ENCODE data around the gene B3GAT1. TPM values are rescaled to one million over a fixed set of nuclear protein-coding genes. Genes with fewer than 3 reads are reported as not detected.

B3GAT1 gene
- total and polyA plus RNA-seq, 2 experiments from 2014 or later: 4.8 to 28.3 TPM

DNA sequence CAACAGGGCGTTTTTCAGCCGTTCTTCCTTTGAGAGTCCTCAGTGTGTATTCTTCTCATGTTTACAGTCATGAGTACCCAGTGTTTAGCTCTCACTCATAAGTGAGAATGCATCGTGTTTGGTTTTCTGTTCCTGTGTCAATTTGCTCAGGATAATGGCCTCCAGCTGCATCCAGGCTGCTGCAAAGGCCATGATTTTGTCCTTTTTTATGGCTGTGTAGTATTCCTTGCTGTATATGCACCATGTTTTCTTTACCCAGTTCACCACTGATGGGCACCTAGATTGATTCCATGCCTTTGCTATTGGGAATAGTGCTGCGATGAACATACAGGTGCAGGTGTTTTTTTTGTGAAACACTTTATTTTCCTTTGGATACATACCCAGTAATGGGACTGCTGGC is 23.5 kb downstream of the B3GAT1 start:
- Histone ChIP-seq H3K27ac (ENCODE audit: low read depth) (no peak overlapping the region), H3K27me3 (ENCODE audit: insufficient read depth) (no peaks in the 10 kb centered on the region), H4K20me1 (replicated peaks; ENCODE audit: insufficient read depth) (peaks cover 23% of the 10 kb centered on the region), H3K79me2 (replicated peaks; ENCODE audit: insufficient read depth) (no peaks in the 10 kb centered on the region), H3K4me2 (no peak overlapping the region), H3F3A (replicated peaks; ENCODE audit: low read depth) (no peaks in the 10 kb centered on the region), H2AFZ (no peak overlapping the region), H3K4me1 (ENCODE audit: insufficient read depth) (no peaks in the 10 kb centered on the region), H3K36me3 (ENCODE audit: insufficient read depth) (no peaks in the 10 kb centered on the region), H3K9me2 (ENCODE audit: insufficient read depth) (no peaks in the 10 kb centered on the region), H3K4me3 (no peak overlapping the region)
- no peak for TF ChIP-seq EZH2 (IDR thresholded peaks at IDR 0.05; ENCODE audit: low read depth, unreplicated experiment)
- TF ChIP-seq CREB1 (CRISPR knock-in tag; IDR thresholded peaks at IDR 0.05; ENCODE audit: low read depth): no peak
- TF ChIP-seq, protein P1, sequence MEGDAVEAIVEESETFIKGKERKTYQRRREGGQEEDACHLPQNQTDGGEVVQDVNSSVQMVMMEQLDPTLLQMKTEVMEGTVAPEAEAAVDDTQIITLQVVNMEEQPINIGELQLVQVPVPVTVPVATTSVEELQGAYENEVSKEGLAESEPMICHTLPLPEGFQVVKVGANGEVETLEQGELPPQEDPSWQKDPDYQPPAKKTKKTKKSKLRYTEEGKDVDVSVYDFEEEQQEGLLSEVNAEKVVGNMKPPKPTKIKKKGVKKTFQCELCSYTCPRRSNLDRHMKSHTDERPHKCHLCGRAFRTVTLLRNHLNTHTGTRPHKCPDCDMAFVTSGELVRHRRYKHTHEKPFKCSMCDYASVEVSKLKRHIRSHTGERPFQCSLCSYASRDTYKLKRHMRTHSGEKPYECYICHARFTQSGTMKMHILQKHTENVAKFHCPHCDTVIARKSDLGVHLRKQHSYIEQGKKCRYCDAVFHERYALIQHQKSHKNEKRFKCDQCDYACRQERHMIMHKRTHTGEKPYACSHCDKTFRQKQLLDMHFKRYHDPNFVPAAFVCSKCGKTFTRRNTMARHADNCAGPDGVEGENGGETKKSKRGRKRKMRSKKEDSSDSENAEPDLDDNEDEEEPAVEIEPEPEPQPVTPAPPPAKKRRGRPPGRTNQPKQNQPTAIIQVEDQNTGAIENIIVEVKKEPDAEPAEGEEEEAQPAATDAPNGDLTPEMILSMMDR (conservative IDR thresholded peaks at IDR 0.05; ENCODE audit: low read depth in 2 of 2): no peak
- TF ChIP-seq STAT1 (IDR thresholded peaks at IDR 0.05; ENCODE audit: unreplicated experiment): no peak
- TF ChIP-seq POLR2AphosphoS5 (IDR thresholded peaks at IDR 0.05; ENCODE audit: low read depth): no peak
- TF ChIP-seq ZNF331 (CRISPR knock-in tag; IDR thresholded peaks at IDR 0.05; ENCODE audit: low read depth): no peak
- TF ChIP-seq NANOG (IDR thresholded peaks at IDR 0.05; ENCODE audit: borderline replicate concordance): no peak
- TF ChIP-seq, protein P2, sequence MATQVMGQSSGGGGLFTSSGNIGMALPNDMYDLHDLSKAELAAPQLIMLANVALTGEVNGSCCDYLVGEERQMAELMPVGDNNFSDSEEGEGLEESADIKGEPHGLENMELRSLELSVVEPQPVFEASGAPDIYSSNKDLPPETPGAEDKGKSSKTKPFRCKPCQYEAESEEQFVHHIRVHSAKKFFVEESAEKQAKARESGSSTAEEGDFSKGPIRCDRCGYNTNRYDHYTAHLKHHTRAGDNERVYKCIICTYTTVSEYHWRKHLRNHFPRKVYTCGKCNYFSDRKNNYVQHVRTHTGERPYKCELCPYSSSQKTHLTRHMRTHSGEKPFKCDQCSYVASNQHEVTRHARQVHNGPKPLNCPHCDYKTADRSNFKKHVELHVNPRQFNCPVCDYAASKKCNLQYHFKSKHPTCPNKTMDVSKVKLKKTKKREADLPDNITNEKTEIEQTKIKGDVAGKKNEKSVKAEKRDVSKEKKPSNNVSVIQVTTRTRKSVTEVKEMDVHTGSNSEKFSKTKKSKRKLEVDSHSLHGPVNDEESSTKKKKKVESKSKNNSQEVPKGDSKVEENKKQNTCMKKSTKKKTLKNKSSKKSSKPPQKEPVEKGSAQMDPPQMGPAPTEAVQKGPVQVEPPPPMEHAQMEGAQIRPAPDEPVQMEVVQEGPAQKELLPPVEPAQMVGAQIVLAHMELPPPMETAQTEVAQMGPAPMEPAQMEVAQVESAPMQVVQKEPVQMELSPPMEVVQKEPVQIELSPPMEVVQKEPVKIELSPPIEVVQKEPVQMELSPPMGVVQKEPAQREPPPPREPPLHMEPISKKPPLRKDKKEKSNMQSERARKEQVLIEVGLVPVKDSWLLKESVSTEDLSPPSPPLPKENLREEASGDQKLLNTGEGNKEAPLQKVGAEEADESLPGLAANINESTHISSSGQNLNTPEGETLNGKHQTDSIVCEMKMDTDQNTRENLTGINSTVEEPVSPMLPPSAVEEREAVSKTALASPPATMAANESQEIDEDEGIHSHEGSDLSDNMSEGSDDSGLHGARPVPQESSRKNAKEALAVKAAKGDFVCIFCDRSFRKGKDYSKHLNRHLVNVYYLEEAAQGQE (IDR thresholded peaks at IDR 0.05; ENCODE audit: unreplicated experiment): no peak
- peaks cover 20% of the 10 kb centered on the region for H3K36me3 Mint-ChIP-seq (ENCODE audit: low read depth)
- ATAC-seq (no peak), DNase-seq (ENCODE audit: low spot score) (no peak)
- no peak overlapping the region for H3K4me3 Mint-ChIP-seq
- peaks cover 8% of the 10 kb centered on the region for H3K27me3 Mint-ChIP-seq (ENCODE audit: insufficient read depth, low read depth, poor library complexity)
- no peaks in the 10 kb centered on the region; the same call in 2 of the 3 replicates for H3K9me3 Mint-ChIP-seq
- H3K27ac Mint-ChIP-seq: no peak overlapping the region
- H3K4me1 Mint-ChIP-seq: peaks cover 12% of the 10 kb centered on the region

- no peak overlapping the region for H3K4me3 ChIP-seq
- Mint-ChIP-seq H3K4me1 (peaks cover 12% of the 10 kb centered on the region), H3K4me3 (no peak overlapping the region), H3K27me3 (ENCODE audit: insufficient read depth, low read depth, poor library complexity) (peaks cover 8% of the 10 kb centered on the region), H3K27ac (no peak overlapping the region), H3K9me3 (no peaks in the 10 kb centered on the region; the same call in 2 of the 3 replicates), H3K36me3 (ENCODE audit: low read depth) (peaks cover 19% of the 10 kb centered on the region)
- no peaks in the 10 kb centered on the region for H3K36me3 ChIP-seq (ENCODE audit: insufficient read depth)
- ATAC-seq (no peak), DNase-seq (ENCODE audit: low spot score) (no peak)
- H3K4me2 ChIP-seq: no peak overlapping the region
- H4K20me1 ChIP-seq (replicated peaks; ENCODE audit: insufficient read depth): peaks cover 14% of the 10 kb centered on the region; the same call in 1 of the 2 replicates
- H3K27me3 ChIP-seq (ENCODE audit: insufficient read depth): no peaks in the 10 kb centered on the region
- H3K27ac ChIP-seq (ENCODE audit: low read depth): no peak overlapping the region
- no peaks in the 10 kb centered on the region for H3F3A ChIP-seq (replicated peaks; ENCODE audit: low read depth)
- no peak overlapping the region for H2AFZ ChIP-seq
- H3K79me2 ChIP-seq (replicated peaks; ENCODE audit: insufficient read depth): no peaks in the 10 kb centered on the region
- no peaks in the 10 kb centered on the region for H3K4me1 ChIP-seq (ENCODE audit: insufficient read depth)
- no peaks in the 10 kb centered on the region for H3K9me2 ChIP-seq (ENCODE audit: insufficient read depth)
- TF ChIP-seq EZH2 (IDR thresholded peaks at IDR 0.05; ENCODE audit: low read depth, unreplicated experiment) (no peak), JUNB (IDR thresholded peaks at IDR 0.05; ENCODE audit: unreplicated experiment) (no peak), ZNF331 (CRISPR knock-in tag; IDR thresholded peaks at IDR 0.05; ENCODE audit: low read depth) (no peak)
- TF ChIP-seq, protein P1 (conservative IDR thresholded peaks at IDR 0.05; ENCODE audit: low read depth in 2 of 2): no peak
Observed at GRCh38 chr11:134387501-134387900, 24.5 kb downstream of the B3GAT1 start.
